ENCODE results near the gene ANK3.

- TF ChIP-seq TAF1 (IDR thresholded peaks at IDR 0.05; ENCODE audit: borderline replicate concordance, insufficient read depth, low read length) (no peak), POLR2AphosphoS5 (IDR thresholded peaks at IDR 0.05; ENCODE audit: low read depth, low read length) (no peak), REST (IDR thresholded peaks at IDR 0.05; ENCODE audit: insufficient read depth in 1 of 2, low read depth in 2 of 2, low read length in 2 of 2) (no peak)
These were observed 38.2 kb upstream of the ANK3 start for GRCh38 chr10:60427709-60428386.
